CD4-positive, alpha-beta T cell treated with Interleukin-2 at 100 ng/mL for 4 hours (primary cell): Measurements from ENCODE around the gene MIEN1.
A peak's percentile ranks its signal among the peaks of the same experiment; 100 is the strongest.
"Not testable (repeated sequence)": the region's sequence is repeated elsewhere in the genome, so short reads cannot be mapped to it uniquely, and the experiment has no call there.

Experiments
- DNase-seq: peaks from one replicate; pipeline ENCODE4 v3.0.0-alpha.2; 2020; ENCODE audit warnings: low spot score

The MIEN1 gene

DNA sequence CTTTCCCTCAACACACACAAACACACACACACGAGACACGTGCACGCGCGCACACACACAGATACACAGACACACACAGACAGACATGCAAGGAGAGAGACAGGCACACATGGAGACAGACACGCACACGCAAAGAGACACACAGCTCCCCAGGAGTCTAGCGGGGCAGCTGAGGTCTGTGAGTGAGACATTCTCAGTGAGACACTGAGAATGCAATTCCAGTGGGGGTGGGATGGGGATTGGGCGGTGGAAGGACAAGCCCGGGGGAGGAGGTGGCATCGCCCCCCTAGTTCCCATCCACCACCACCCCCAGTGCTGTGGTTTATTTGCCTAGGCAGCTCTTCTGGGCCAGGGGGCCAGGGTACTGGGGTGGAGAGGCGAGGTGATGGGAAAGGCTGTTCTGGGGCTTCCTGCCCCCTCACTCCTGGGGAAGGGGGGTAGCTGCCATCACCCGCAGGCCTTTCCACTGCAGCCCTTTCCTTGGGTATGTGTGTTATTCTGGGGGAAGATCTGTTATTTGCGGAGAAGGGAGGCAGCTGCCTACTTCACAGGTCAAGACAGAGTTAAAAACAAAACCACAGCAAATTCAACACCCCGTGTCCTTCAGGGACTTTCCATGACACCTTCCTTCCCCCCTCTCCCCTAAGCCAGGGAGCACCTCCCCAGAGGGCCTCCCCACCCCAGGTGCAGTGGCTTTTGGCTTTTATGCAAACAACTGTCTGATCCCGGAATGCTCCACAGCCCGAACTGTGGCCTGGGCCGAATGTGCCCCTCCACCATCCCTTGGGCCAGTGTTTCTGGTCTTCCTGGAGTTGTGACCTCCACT is 25.4 kb upstream of the MIEN1 start:
- peak; percentile 79 for DNase-seq

DNA sequence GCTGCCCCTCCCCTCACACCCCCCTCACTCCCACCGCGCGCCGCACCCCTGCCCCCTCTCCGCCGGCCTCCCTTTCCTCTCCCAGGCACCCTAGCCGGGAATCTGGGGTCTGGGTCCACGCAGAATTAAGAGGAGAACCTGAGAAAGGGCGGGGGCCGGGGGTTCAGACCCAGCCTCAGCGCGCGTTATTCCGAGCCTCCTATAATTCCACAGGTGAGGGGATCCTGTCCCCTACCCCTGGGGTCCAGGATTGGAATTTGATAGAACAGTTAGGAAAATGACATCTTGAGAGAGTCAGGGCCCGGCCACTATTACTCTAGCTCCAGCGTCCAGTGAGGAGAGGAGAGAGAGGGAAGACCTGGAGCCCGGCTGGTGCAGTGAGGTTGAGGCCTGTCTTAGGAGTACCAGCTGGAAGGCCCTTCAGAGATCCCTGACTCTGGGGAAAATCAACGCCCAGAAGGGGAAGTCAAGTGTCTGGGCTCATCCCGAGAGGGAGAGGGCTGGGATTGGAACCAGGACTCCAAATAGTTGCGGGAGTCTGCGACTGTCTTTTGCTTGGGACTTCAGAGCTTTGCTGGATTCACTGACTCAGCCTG is 24.7 kb upstream of the MIEN1 start:
- no peak for DNase-seq

DNA sequence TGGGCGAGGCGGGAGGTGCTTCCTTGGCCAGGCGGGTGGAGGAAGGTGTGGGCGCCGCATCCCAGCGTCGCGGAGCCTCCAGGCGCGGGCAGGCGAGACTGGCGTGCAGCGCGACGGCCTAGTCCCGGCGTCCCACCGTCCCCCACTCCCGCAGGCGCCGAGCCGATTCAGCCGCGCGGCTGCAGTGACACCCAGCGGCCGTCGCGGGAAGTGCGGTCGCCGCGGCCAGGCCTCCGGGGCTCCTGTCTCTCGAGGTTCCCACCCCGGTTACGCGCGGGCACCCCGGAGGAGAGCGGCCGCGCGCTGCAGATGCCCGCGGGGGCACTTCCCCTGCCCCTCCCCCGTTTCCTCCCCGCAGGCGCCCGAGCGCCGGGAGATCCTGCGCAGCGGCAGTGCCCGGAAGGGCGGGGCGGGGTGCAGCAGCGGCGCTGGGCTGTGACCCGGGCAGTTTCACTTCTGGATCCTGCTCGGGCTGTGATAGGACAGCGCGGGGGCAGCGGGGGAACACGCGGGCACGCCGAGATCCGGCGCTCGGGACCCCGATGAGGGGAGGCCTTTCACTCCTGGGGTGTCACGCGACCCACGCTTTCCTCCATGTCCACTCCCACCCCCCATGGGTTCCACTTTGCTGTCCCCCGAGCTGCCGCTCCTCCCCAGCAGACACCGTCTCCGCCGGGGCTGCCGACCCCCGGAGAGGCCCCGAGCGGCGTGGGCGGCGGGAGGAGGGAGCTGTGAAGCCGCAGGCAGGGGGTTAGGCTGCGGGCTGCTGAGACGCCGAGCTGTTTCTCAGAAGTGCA is 24.0 kb upstream of the MIEN1 start:
- DNase-seq, result peak; percentile 98

DNA sequence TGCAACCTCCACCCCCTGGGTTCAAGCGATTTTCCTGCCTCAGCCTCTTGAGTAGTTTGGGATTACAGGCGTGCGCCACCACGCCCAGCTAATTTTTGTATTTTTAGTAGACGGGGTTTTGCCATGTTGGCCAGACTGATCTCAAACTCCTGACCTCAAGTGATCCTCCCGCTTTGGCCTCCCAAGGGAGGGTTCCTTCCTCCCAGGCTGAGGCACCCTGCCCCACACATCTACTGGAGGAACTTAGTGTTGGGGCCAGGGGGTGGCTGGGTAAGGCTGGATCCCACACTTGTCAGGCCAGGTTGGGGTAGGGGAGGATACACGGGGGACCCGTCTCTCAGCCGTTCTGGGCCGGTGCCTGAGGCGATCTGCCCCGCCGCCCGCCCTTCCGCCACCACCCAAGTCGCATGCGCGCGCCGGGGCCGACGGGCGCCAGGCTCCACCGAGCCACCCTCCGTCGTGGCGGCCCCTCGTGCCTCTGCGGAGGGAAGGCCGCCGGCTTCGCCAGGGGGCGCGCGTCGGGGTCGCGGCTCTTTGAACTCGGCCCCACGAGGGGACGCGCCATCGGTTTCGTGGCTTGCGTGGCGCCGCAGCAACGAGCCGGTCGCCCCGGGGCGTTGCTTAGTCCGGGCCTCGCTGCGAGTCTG is 23.3 kb upstream of the MIEN1 start:
- DNase-seq, result peak; percentile 78

DNA sequence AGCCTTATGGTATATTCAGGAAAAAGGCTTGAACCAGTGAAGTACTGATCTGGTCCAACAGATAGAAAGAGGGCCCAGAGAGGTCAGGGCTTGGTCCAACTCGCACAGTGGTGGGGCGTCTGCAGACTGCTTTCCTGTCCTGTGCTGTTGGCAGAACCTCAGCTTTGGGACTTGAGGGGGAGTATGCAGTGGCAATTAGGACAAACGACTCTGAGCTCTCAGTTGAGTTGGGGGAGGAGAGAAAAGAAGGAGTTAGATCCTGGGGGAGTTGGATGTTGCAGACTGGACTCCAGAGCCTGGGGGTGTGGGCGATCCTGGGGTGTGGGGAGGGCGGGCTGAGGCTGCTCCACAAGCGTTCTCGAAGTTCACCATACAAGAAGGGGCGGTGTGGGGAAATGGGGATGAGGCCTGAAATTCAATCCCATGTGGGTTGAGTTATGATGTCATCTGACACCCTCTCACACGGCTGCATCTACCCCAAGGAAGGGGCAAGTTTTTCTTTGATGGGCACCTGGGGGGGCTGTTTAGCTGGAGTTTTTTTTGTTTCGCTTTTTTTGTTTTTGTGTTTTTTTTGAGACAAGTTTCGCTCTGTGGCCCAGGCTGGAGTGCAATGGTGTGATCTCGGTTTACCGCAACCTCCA is 22.0 kb upstream of the MIEN1 start:
- DNase-seq, result no peak

DNA sequence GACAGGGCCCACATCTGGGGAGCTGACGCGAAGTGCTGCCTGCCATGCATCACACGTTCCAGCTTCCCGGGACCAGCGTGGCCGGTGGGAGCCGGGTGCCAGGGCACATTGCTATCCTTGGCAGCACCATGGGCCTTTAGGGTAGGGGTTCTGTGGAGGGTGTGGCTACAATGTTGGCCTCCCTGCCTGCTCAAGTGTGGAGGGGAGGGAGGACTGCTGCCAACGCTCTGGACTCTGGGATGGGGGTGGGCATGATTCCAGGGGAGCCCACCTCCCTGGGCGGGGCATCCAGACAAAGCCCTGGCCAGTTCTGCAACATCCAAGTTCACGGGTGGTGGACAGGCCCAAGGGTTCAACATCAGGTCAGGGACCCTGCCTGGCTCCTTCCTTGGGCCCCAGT is 21.3 kb upstream of the MIEN1 start:
- DNase-seq, result no peak

DNA sequence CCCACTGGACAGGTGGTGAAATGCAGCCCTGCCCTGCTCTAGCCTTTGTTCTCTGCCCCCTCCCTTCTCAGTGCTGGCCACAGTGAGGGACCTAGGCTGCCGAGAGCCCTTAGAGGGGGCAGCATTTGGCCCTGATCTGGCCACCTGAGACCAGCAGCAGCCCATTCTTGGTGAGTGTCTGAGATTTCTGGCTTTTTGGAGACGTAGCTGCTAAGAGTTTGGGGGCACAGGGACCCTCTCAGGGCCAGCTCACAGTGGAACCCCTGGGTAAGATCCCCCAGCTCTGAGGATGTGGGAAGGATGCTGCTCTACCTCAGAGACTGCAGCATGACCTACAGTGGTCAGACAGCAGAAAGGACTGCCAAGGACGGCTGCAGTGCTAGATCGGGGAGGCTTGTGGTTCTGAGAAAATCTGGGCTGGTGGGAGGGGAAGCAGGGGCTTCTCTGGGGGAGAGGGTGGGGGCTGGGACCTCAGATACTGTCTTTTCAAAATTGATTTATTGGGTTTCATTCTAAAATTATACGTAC is 20.7 kb upstream of the MIEN1 start:
- no peak for DNase-seq

DNA sequence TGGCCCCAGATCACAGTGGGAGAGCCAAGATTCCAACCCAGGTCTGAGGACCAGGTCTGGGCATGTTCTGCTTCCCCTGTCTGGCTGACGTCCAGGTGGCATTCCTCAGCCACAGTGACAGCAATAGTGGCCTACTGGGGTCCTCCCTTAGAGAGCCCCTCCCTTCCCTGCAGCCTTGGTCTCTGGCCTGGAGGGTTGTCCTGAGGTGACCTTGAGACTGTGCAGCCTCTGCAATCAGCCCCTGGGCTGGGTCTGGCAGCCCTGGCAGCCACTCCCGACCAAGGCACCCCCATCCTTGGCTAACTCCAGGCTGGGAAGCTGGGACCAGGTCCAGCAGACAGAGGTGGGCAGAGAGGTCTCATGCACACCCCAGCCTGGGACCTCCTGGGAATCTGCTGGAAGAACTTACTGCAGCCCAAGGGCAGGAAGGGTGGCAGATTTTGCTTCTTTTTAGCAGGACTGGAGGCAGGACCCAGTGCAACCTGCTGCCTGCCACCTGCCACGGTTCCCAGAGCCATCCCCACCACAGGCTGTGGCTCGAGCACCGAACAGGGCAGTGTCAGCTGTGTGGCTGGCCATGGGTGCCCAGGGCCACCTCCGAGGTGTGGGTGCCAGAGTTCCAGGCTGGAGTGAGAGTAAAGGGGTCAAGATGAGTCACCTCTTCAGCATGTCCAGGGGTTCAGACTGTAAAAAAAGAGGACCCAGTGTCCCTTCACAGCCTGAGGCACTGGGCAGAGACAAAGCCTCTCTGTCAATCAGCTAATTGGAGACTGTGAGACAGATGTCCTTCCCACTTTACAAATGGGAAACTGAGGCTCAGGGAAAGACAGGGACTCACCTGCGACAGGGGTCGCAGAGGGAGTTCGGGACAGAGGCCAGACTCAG is 20.0 kb upstream of the MIEN1 start:
- no peak for DNase-seq

DNA sequence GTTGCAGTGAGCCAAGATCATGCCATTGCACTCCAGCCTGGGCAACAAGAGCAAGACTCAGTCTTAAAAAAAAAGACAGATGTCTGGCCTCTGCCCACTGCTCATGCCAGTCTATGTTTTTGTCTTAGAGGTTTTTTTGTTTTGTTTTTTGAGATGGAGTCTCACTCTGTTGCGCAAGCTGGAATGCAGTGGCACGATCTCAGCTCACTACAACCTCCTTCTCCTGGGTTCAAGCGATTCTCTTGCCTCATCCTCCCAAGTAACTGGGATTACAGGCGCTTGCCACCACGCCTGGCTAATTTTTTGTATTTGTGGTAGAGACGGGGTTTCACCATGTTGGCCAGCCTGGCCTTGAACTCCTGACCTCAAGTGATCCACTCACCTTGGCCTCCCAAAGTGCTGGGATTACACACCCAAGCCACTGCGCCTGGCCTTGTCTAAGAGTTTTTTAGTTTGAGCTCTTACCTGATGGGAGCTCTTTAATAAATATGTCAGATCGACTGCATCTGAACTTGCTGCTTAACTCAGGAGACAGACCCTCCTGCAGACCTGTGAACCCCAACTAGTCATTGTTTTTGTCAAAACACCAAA is 18.2 kb upstream of the MIEN1 start:
- DNase-seq, result not testable (repeated sequence)

DNA sequence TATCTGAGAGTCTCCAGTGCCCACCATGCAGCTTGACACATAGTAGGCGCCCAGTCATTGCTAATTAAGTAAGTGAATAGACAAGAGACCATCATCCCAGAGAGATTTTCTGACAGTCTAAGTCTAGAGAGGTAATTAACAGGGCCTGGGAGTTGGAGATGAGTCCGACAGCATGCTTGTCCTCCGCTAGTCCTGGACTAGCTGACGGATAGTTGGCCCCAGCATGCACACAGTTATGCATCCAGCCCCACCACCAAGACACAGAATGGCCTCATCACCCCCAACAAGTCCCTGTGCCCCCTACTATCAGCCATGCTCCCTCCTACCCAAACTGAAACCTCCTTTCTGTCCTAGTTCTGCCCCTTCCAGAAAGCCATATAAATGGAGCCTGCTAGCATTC is 17.4 kb upstream of the MIEN1 start:
- no peak for DNase-seq

DNA sequence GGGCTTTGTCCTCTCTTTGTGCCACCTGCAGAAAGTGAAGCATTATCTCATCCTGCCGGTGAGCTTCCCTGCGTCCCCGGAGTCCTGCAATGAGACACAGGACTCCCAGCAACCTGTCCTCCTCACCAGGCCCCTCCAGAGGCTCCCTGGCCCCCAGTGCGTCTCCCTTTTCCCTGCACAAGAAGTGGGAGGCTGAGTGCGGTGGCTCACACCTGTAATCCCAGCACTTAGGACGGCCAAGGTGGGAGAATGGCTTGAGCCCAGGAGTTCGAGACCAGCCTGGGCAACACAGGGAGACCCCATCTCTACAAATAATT is 15.8 kb upstream of the MIEN1 start:
- no peak for DNase-seq

DNA sequence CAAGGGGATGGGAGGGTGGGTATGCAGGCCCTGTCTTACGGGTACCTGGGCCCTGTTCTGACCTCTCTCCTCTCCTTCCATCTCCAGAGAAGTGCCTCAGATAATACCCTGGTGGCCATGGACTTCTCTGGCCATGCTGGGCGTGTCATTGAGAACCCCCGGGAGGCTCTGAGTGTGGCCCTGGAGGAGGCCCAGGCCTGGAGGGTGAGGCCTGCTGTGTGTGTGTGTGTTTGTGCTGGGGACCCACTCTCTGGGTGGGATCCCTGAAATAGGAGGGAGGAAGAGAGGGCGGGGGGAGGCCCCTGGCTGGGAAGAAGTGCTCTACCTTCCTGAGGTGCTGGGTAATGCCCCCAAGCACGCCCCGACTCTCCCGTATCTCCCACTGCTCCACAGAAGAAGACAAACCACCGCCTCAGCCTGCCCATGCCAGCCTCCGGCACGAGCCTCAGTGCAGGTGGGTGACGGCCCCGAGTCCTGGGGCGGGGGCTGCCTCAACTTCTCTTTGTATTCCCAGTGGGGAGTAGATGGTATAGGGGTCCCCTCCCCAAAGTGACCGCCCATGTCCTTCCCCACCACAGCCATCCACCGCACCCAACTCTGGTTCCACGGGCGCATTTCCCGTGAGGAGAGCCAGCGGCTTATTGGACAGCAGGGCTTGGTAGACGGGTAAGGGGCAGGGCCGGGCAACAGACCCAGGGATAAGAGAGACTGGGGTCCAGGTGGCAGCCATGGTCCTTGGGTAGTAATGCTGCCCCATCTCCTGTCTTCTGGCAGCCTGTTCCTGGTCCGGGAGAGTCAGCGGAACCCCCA is 15.2 kb upstream of the MIEN1 start:
- no peak for DNase-seq

DNA sequence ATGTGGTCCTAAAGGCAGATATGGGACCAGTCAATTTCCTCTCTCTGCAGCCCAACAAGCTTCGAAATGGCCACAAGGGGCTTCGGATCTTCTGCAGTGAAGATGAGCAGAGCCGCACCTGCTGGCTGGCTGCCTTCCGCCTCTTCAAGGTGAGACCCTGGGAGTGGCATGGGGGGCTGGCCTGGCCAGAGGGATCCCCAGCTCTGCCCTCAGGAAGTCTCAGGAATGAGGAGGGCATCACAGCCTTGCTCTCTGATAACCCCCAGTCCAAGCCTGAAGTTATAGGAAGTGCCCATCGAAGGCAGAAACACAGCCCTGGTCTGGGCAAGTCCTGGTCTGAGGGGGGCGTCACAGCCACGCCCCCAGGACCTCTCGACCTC is 14.5 kb upstream of the MIEN1 start:
- DNase-seq, result no peak

DNA sequence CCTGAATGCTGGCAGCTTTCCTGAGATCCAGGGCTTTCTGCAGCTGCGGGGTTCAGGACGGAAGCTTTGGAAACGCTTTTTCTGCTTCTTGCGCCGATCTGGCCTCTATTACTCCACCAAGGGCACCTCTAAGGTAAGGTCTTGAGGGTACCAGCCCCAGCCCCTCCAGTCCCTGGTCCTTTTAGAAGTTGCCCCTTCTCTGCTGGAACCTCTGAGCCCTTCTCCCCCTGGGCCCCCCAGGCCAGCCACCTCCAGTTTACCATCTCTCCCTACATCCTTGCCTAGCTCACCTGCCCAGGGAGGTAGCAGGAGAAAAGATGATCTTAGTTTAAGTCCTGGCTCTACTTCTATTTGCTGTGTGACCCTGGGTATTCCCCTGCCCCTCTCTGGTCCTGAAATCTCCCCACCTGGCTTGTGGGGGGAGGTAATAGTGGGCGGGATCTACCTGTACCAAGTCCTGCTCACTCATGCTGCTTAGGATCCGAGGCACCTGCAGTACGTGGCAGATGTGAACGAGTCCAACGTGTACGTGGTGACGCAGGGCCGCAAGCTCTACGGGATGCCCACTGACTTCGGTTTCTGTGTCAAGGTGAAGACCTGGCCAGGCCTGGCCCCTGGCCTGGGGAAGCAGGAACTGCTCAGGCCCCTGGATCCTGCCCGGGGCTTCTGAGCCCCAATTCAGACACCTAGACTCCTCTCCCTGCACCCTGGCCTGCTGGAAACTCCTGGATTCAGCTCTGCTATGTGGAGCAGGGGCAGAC is 13.9 kb upstream of the MIEN1 start:
- DNase-seq, result no peak

DNA sequence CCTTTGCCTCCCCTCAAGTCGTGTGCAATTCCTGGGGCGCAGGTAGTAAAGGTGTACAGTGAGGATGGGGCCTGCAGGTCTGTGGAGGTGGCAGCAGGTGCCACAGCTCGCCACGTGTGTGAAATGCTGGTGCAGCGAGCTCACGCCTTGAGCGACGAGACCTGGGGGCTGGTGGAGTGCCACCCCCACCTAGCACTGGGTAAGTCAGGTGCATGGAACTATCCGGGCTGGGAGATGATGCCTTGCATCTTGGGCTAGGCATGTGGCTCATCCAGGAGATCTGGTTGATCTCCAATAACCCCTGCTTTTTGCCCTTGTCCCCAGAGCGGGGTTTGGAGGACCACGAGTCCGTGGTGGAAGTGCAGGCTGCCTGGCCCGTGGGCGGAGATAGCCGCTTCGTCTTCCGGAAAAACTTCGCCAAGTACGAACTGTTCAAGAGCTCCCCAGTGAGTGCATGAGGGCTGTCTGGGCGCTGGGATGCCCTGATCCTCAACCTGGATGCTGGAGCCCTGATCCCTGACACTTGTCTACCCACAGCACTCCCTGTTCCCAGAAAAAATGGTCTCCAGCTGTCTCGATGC is 12.6 kb upstream of the MIEN1 start:
- DNase-seq, result no peak

DNA sequence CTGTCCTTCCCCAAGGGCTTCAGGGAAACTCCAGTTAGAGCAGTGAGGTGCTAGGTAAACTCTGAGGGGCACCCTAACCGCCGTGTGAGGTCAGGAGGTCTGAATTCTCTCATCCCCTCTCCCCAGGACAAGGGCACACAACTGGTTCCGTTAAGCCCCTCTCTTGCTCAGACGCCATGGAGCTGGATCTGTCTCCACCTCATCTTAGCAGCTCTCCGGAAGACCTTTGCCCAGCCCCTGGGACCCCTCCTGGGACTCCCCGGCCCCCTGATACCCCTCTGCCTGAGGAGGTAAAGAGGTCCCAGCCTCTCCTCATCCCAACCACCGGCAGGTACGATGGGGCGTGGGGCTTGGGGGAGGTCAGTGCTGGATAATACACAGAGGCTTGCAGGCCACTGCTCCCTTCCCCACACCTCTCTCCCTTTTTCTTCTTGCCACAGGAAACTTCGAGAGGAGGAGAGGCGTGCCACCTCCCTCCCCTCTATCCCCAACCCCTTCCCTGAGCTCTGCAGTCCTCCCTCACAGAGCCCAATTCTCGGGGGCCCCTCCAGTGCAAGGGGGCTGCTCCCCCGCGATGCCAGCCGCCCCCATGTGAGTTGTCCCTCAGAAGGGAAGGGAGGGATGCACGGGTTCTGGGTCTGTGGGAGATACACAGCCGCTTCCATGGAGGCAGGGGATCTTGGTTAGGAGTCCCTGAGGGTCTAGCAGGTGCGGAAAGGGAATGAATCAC is 12.0 kb upstream of the MIEN1 start:
- DNase-seq, result no peak

DNA sequence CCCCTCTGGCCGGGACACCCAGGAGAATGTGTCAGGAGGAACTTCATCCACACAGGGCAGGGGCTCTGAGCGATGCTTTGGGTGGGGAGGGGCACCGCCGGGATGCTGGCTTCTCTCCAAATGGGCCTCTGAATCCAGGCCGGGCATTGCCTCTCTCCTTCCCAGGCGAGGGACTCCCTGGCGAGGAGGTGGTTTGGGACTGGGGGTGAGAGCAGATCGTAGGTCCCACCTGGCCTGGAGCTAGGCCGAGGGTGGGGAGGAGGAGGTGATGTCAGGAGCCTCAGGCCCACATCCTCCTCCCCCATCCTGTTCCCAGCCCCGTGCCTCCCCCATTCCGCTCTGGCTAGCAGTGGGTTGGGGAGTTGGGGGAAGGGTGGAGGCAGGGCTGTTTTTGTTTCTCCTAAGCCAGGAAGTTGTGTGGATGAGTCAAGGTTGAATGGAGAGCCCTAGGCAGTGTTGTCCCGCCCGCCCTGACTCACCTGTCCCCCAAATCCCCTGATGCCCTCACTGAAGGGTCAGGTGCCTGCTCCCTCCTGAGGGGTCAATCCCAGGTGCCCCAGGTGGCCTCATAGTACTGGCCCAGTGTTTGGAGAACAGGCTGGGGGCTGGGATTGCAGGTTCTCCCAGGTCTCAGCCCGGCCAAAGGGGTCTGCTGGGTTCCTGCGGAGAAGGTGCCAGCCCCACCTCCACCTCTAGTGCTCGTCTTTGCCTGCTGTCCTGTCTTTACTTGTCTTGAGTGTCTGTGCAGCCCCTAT is 10.2 kb upstream of the MIEN1 start:
- DNase-seq, result no peak
